Measurements from ENCODE around the gene CDK5R2. TPM values are rescaled to one million over a fixed set of nuclear protein-coding genes. Genes with fewer than 3 reads are reported as not detected.

The CDK5R2 gene
- total RNA-seq, 1 donor from 2014 or later, result 0.75 TPM

DNA sequence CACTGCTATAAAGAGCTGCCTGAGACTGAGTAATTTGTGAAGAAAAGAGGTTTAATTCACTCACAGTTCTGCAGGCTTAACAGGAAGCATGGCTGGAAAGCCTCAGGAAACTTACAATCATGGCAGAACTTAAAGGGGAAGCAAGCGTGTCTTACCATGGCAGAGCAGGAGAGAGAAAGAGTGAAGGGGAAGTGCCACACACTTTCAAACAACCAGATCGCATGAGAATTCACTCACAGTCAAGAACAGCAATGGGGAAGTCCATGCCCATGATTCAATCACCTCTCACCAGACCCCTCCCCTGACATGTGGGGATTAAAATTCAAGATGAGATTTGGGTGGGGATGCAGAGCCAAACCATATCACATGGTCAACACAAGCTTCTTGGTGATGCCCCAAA lies 34.7 kb upstream of the CDK5R2 start:
- H3K4me1 Mint-ChIP-seq (ENCODE audit: low read depth, unreplicated experiment), result peaks cover 10% of the 10 kb centered on the region
- H3K4me3 Mint-ChIP-seq (ENCODE audit: unreplicated experiment), result no peak overlapping the region
- H3K36me3 Mint-ChIP-seq (ENCODE audit: low read depth, unreplicated experiment), result no peaks in the 10 kb centered on the region
- TF ChIP-seq, protein P1, sequence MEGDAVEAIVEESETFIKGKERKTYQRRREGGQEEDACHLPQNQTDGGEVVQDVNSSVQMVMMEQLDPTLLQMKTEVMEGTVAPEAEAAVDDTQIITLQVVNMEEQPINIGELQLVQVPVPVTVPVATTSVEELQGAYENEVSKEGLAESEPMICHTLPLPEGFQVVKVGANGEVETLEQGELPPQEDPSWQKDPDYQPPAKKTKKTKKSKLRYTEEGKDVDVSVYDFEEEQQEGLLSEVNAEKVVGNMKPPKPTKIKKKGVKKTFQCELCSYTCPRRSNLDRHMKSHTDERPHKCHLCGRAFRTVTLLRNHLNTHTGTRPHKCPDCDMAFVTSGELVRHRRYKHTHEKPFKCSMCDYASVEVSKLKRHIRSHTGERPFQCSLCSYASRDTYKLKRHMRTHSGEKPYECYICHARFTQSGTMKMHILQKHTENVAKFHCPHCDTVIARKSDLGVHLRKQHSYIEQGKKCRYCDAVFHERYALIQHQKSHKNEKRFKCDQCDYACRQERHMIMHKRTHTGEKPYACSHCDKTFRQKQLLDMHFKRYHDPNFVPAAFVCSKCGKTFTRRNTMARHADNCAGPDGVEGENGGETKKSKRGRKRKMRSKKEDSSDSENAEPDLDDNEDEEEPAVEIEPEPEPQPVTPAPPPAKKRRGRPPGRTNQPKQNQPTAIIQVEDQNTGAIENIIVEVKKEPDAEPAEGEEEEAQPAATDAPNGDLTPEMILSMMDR (IDR thresholded peaks at IDR 0.05; ENCODE audit: insufficient read depth, low read depth, low read length), result no peak
- no peak for TF ChIP-seq EZH2 (IDR thresholded peaks at IDR 0.05; ENCODE audit: insufficient read depth, low read length)
- H3K9me3 Mint-ChIP-seq (ENCODE audit: unreplicated experiment), result peaks cover 9% of the 10 kb centered on the region
- FAIRE-seq (no peak), DNase-seq (ENCODE audit: low read depth) (no peak)
- Histone ChIP-seq H3K4me2 (ENCODE audit: low read length) (no peak overlapping the region), H3K9me3 (ENCODE audit: insufficient read depth, low read depth, low read length) (no peaks in the 10 kb centered on the region), H2AFZ (ENCODE audit: low read depth, low read length) (no peak overlapping the region), H3K4me1 (ENCODE audit: insufficient read depth, low read length) (no peaks in the 10 kb centered on the region), H3K36me3 (ENCODE audit: insufficient read depth, low read length) (no peaks in the 10 kb centered on the region), H3K27me3 (ENCODE audit: insufficient read depth, low read length) (peaks cover 25% of the 10 kb centered on the region), H3K4me3 (ENCODE audit: insufficient read depth, low read depth, low read length) (no peak overlapping the region), H3K27ac (ENCODE audit: low read depth, low read length) (no peak overlapping the region), H3K9ac (ENCODE audit: low read length) (no peak overlapping the region), H4K20me1 (ENCODE audit: insufficient read depth, low read length) (no peaks in the 10 kb centered on the region), H3K79me2 (ENCODE audit: insufficient read depth, low read length) (no peaks in the 10 kb centered on the region)
- peaks cover 49% of the 10 kb centered on the region for H3K27me3 Mint-ChIP-seq (ENCODE audit: low read depth, unreplicated experiment)
- H3K27ac Mint-ChIP-seq (ENCODE audit: unreplicated experiment), result no peak overlapping the region

DNA sequence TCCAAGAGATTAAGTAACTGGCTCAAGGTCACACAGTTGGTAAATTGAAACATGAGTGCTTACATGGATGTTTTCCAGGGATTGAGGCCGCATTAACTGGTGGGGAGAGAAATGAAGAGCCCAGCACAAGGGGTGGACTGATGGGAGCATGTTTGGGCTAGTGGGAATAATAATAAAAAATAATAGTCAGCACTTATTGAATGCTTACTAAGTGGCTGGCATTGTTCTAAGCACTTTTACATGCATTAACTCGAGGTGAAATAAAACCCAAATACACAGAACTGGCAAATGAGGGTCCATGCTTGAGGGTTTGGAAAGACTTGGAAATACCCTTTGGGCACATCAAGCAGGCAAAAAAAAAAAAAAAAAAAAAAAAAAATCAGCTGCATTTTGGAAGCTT lies 34.0 kb upstream of the CDK5R2 start:
- H3K36me3 ChIP-seq (ENCODE audit: insufficient read depth, low read length), result no peaks in the 10 kb centered on the region
- no peak overlapping the region for H3K4me3 ChIP-seq (ENCODE audit: insufficient read depth, low read depth, low read length)
- Mint-ChIP-seq H3K4me3 (ENCODE audit: unreplicated experiment) (no peak overlapping the region), H3K27ac (ENCODE audit: unreplicated experiment) (no peak overlapping the region), H3K36me3 (ENCODE audit: low read depth, unreplicated experiment) (no peaks in the 10 kb centered on the region), H3K27me3 (ENCODE audit: low read depth, unreplicated experiment) (peaks cover 46% of the 10 kb centered on the region), H3K4me1 (ENCODE audit: low read depth, unreplicated experiment) (peaks cover 10% of the 10 kb centered on the region), H3K9me3 (ENCODE audit: unreplicated experiment) (peaks cover 9% of the 10 kb centered on the region)
- no peak for TF ChIP-seq EZH2 (IDR thresholded peaks at IDR 0.05; ENCODE audit: insufficient read depth, low read length)
- TF ChIP-seq, protein P1 (IDR thresholded peaks at IDR 0.05; ENCODE audit: insufficient read depth, low read depth, low read length), result no peak
- H3K27ac ChIP-seq (ENCODE audit: low read depth, low read length), result no peak overlapping the region
- no peak overlapping the region for H2AFZ ChIP-seq (ENCODE audit: low read depth, low read length)
- H4K20me1 ChIP-seq (ENCODE audit: insufficient read depth, low read length), result no peaks in the 10 kb centered on the region
- FAIRE-seq, result no peak
- H3K79me2 ChIP-seq (ENCODE audit: insufficient read depth, low read length), result no peaks in the 10 kb centered on the region
- no peaks in the 10 kb centered on the region for H3K4me1 ChIP-seq (ENCODE audit: insufficient read depth, low read length)
- DNase-seq (ENCODE audit: low read depth), result no peak
- H3K4me2 ChIP-seq (ENCODE audit: low read length), result no peak overlapping the region
- H3K9me3 ChIP-seq (ENCODE audit: insufficient read depth, low read depth, low read length), result no peaks in the 10 kb centered on the region
- H3K9ac ChIP-seq (ENCODE audit: low read length), result no peak overlapping the region
- H3K27me3 ChIP-seq (ENCODE audit: insufficient read depth, low read length), result peaks cover 20% of the 10 kb centered on the region

DNA sequence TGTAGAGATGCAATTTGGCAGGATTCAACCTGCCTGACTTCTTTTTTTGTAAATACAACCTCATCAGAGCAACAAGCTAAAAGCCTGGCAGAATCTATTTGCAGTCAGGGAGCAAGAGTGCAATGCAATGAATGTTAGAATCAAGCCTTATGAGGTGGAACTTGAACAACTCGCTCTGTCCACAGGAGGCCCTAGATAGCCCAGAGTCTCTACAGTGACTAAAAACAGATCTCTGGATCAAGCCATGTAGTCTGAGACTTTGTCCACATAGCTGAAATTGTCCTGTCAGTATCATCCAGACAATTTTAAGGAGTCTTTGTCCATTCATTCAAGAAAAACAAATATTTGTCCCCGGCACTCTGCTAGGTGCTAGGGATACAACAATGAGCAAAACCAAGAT lies 32.0 kb upstream of the CDK5R2 start:
- Histone ChIP-seq H3K4me2 (ENCODE audit: low read length) (no peak overlapping the region), H3K4me3 (ENCODE audit: insufficient read depth, low read depth, low read length) (no peak overlapping the region), H3K36me3 (ENCODE audit: insufficient read depth, low read length) (no peaks in the 10 kb centered on the region), H3K4me1 (ENCODE audit: insufficient read depth, low read length) (no peaks in the 10 kb centered on the region), H3K27ac (ENCODE audit: low read depth, low read length) (no peak overlapping the region), H3K9me3 (ENCODE audit: insufficient read depth, low read depth, low read length) (no peaks in the 10 kb centered on the region), H3K9ac (ENCODE audit: low read length) (no peak overlapping the region), H3K79me2 (ENCODE audit: insufficient read depth, low read length) (no peaks in the 10 kb centered on the region), H2AFZ (ENCODE audit: low read depth, low read length) (no peak overlapping the region), H4K20me1 (ENCODE audit: insufficient read depth, low read length) (no peaks in the 10 kb centered on the region), H3K27me3 (ENCODE audit: insufficient read depth, low read length) (peaks cover 15% of the 10 kb centered on the region)
- Mint-ChIP-seq H3K36me3 (ENCODE audit: low read depth, unreplicated experiment) (no peaks in the 10 kb centered on the region), H3K27ac (ENCODE audit: unreplicated experiment) (no peak overlapping the region), H3K9me3 (ENCODE audit: unreplicated experiment) (peaks cover 9% of the 10 kb centered on the region), H3K4me3 (ENCODE audit: unreplicated experiment) (no peak overlapping the region), H3K4me1 (ENCODE audit: low read depth, unreplicated experiment) (peaks cover 10% of the 10 kb centered on the region), H3K27me3 (ENCODE audit: low read depth, unreplicated experiment) (peaks cover 38% of the 10 kb centered on the region)
- TF ChIP-seq EZH2 (IDR thresholded peaks at IDR 0.05; ENCODE audit: insufficient read depth, low read length), result no peak
- TF ChIP-seq, protein P1 (IDR thresholded peaks at IDR 0.05; ENCODE audit: insufficient read depth, low read depth, low read length), result no peak
- DNase-seq (ENCODE audit: low read depth) (no peak), FAIRE-seq (no peak)
